Measurements from ENCODE around the gene WWOX.

- TF ChIP-seq POLR2A (IDR thresholded peaks at IDR 0.05) (no peak), CTCF (IDR thresholded peaks at IDR 0.05) (no peak)
Observed at GRCh38 chr16:78761427-78761826, 662.0 kb downstream of the WWOX start.
